ENCODE measurements around the gene ADRA2A. TPM values are rescaled to one million over a fixed set of nuclear protein-coding genes. Genes with fewer than 3 reads are reported as not detected.

The ADRA2A gene
- total RNA-seq, 2 experiments from 2014 or later, result not detected

DNA sequence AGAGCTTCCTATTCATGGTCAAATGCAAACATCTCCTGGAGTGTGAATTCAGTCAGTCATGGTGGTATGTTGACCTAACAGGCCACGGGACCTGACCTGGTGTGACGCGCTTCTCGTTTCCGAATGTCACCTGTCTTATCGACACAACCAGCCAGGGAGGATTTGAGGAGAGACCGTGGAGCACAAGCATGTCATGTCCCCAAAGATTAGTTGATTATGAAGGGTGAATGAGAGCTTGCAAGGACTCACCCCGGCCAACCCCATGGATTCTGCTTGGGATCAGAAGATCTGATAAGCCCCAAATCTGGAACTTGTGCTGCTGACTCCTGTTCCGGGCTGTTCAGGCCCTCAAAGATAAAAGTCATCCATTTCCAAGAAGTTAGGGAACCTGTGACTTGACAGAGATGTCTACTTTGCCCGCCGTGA lies 10.5 kb downstream of the ADRA2A start:
- no peak for DNase-seq
- ChIA-PET CTCF (no interaction called here), POLR2A (no interaction called here)
- Mint-ChIP-seq H3K9me3 (no peaks in the 10 kb centered on the region), H3K27me3 (peaks cover 8% of the 10 kb centered on the region), H3K4me3 (no peak overlapping the region), H3K27ac (no peak overlapping the region), H3K36me3 (ENCODE audit: low read depth) (no peaks in the 10 kb centered on the region), H3K4me1 (no peaks in the 10 kb centered on the region)

DNA sequence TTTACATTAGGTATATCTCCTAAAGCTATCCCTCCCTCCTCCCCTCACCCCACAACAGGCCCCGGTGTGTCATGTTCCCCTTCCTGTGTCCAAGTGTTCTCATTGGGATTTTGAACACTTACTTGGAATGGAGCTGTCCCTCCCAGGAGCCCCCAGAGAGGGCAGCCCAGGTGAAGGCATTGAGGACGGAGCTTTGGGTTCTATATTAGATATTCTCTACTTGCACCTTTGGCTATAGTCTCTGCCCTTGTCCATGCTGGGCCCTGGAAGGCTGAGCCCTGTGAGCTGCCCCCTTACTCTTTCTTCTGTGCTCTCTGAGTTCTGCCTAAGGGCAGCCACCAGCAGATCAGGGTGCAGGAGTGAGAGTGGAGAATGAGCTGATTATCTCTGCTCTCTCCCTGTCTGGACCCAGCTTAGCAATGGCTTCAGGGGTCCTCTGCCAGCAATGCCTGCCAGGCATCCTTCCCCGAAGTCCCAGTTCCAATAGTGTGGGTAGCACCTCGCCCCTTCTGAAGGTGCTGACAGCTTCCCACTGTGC lies 11.2 kb downstream of the ADRA2A start:
- POLR2A ChIA-PET, result no interaction called here

GRCh38 chr10:111089293-111089692 lies 12.5 kb downstream of the ADRA2A start:
- no peaks in the 10 kb centered on the region for H3K36me3 Mint-ChIP-seq (ENCODE audit: low read depth)
- H3K4me3 Mint-ChIP-seq, result no peak overlapping the region
- H3K27me3 Mint-ChIP-seq, result peaks cover 10% of the 10 kb centered on the region
- H3K9me3 Mint-ChIP-seq, result no peaks in the 10 kb centered on the region
- H3K27ac Mint-ChIP-seq, result no peak overlapping the region
- peaks cover 2% of the 10 kb centered on the region for H3K4me1 Mint-ChIP-seq
- CTCF ChIA-PET, result no interaction called here
- POLR2A ChIA-PET, result no interaction called here
- no peak for DNase-seq

More for the DNA sequence above, 11.2 kb downstream of the ADRA2A start:
- H3K4me3 Mint-ChIP-seq, result no peak overlapping the region
- H3K27ac Mint-ChIP-seq, result no peak overlapping the region
- H3K27me3 Mint-ChIP-seq, result peaks cover 8% of the 10 kb centered on the region
- no peaks in the 10 kb centered on the region for H3K4me1 Mint-ChIP-seq
- no peak for DNase-seq
- H3K9me3 Mint-ChIP-seq, result no peaks in the 10 kb centered on the region
- CTCF ChIA-PET, result no interaction called here
- H3K36me3 Mint-ChIP-seq (ENCODE audit: low read depth), result no peaks in the 10 kb centered on the region

- POLR2A ChIA-PET, result no interaction called here
- Mint-ChIP-seq H3K27me3 (peaks cover 10% of the 10 kb centered on the region), H3K36me3 (ENCODE audit: low read depth) (no peaks in the 10 kb centered on the region), H3K27ac (no peak overlapping the region), H3K4me3 (no peak overlapping the region), H3K9me3 (no peaks in the 10 kb centered on the region), H3K4me1 (peaks cover 2% of the 10 kb centered on the region)
- no peak for DNase-seq
- CTCF ChIA-PET, result no interaction called here
Measured at GRCh38 chr10:111091833-111092232, 15.0 kb downstream of the ADRA2A start.

DNA sequence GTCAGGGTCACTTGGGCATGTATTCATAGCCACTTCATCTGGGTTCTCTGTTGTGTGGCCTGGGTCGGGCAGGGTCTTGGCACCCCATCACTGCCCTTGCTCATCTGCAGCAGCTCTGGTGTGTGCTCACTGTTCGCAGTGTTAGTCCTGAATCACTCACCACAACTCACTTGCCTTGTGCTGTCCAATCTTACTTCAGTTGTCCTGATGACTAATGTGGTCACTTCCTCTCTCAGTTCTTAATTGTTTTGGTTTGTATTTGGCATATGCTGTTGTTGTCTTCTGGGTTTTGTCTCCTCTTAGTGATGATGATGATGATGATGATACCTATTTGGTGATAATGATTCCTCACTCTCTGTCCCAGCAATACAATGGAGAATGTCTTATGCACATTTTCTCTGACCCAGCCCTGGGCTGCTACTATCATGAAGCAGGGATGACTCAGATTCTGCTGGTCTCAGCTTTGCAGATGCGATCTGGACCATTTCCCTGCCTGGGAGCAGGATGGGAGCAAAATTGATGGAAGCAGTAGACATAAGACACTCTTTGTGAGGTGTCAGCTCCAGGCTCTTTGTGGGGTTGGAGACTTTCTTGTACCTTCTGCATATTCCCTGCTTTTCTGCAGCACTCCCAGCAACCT lies 17.0 kb downstream of the ADRA2A start:
- Mint-ChIP-seq H3K36me3 (ENCODE audit: low read depth) (no peaks in the 10 kb centered on the region), H3K27ac (no peak overlapping the region), H3K27me3 (peaks cover 10% of the 10 kb centered on the region), H3K4me1 (peaks cover 2% of the 10 kb centered on the region), H3K4me3 (no peak overlapping the region), H3K9me3 (no peaks in the 10 kb centered on the region)
- DNase-seq, result no peak
- POLR2A ChIA-PET, result no interaction called here
- CTCF ChIA-PET, result no interaction called here

GRCh38 chr10:111098679-111099437 lies 22.0 kb downstream of the ADRA2A start:
- ChIA-PET POLR2A (no interaction called here), CTCF (no interaction called here)
- Mint-ChIP-seq H3K36me3 (ENCODE audit: low read depth) (no peaks in the 10 kb centered on the region), H3K4me1 (peaks cover under 1% of the 10 kb centered on the region), H3K9me3 (no peaks in the 10 kb centered on the region), H3K27ac (no peak overlapping the region), H3K4me3 (no peak overlapping the region), H3K27me3 (peaks cover 9% of the 10 kb centered on the region)
- no peak for DNase-seq

- H3K4me3 Mint-ChIP-seq, result no peak overlapping the region
- no peak for DNase-seq
- H3K36me3 Mint-ChIP-seq (ENCODE audit: low read depth), result no peaks in the 10 kb centered on the region
- H3K4me1 Mint-ChIP-seq, result no peaks in the 10 kb centered on the region
- H3K27ac Mint-ChIP-seq, result no peak overlapping the region
- no peaks in the 10 kb centered on the region for H3K9me3 Mint-ChIP-seq
- ChIA-PET POLR2A (no interaction called here), CTCF (no interaction called here)
- H3K27me3 Mint-ChIP-seq, result peaks cover 9% of the 10 kb centered on the region
Measured at GRCh38 chr10:111100198-111100597, 23.4 kb downstream of the ADRA2A start.

GRCh38 chr10:111101796-111102195 lies 25.0 kb downstream of the ADRA2A start:
- no peaks in the 10 kb centered on the region for H3K36me3 Mint-ChIP-seq (ENCODE audit: low read depth)
- CTCF ChIA-PET, result no interaction called here
- no peak for DNase-seq
- POLR2A ChIA-PET, result no interaction called here
- peaks cover 9% of the 10 kb centered on the region for H3K27me3 Mint-ChIP-seq
- H3K9me3 Mint-ChIP-seq, result no peaks in the 10 kb centered on the region
- no peak overlapping the region for H3K27ac Mint-ChIP-seq
- H3K4me3 Mint-ChIP-seq, result no peak overlapping the region
- no peaks in the 10 kb centered on the region for H3K4me1 Mint-ChIP-seq

GRCh38 chr10:111102359-111102837 lies 25.6 kb downstream of the ADRA2A start:
- POLR2A ChIA-PET, result no interaction called here
- CTCF ChIA-PET, result no interaction called here
- Mint-ChIP-seq H3K9me3 (no peaks in the 10 kb centered on the region), H3K27me3 (peaks cover 9% of the 10 kb centered on the region), H3K4me1 (no peaks in the 10 kb centered on the region), H3K36me3 (ENCODE audit: low read depth) (no peaks in the 10 kb centered on the region), H3K4me3 (no peak overlapping the region), H3K27ac (no peak overlapping the region)
- DNase-seq, result no peak

DNA sequence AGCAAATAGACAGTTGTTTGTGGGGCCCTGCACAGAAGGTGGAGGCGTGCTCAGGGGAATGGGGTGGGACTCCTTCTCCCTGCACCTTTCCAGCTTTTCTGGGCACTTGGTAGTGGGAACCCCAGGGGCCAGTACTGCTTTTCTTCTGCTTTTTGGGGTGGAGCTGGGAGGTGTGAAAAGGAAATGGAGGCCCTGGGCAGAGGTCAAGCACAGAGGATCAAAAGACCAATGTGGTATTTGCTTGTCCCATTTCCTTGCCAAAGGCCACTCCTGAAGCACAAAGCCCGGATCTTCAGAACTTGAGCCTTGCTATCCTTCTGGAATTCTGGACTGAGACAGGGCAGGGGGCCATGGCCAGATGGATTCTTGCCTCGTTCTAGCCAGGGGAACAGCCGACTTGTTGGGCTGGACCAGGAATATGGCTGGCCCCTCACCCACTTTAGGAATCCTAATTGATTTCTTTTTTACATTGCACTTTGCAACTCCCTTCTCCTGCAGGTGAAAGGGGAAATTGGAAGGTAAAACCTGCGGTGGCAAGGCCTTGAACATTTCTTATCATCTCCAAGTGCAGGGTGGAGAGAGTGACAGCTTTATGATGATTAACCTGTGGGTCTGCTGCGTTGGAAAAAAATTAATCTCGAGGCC lies 26.5 kb downstream of the ADRA2A start:
- peaks cover 9% of the 10 kb centered on the region for H3K27me3 Mint-ChIP-seq
- no peaks in the 10 kb centered on the region for H3K4me1 Mint-ChIP-seq
- ChIA-PET CTCF (no interaction called here), POLR2A (no interaction called here)
- DNase-seq, result no peak
- no peak overlapping the region for H3K4me3 Mint-ChIP-seq
- no peaks in the 10 kb centered on the region for H3K36me3 Mint-ChIP-seq (ENCODE audit: low read depth)
- H3K27ac Mint-ChIP-seq, result no peak overlapping the region
- no peaks in the 10 kb centered on the region for H3K9me3 Mint-ChIP-seq

DNA sequence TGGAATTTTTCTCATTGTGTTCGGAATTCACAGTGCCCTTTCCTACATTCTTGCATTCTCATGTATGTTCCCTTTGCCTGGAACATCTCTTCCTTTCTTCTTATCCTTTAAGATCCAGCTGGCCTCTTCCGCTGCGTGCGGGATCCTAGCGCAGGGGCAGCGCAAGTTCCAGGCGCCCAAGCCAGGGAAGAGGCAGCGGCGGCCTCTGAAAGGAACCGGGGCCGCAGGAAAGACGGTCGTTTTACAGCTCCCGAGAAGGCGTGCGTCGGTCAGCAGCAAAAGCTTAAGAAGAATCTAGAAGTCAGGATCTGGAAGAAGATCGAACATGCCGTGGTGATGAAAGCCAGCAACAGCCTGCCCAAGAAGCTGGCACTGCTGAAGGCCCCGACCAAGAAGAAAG lies 28.0 kb downstream of the ADRA2A start:
- ChIA-PET CTCF (no interaction called here), POLR2A (no interaction called here)
- H3K9me3 Mint-ChIP-seq, result no peaks in the 10 kb centered on the region
- no peaks in the 10 kb centered on the region for H3K4me1 Mint-ChIP-seq
- no peak for DNase-seq
- H3K27ac Mint-ChIP-seq, result no peak overlapping the region
- no peaks in the 10 kb centered on the region for H3K36me3 Mint-ChIP-seq (ENCODE audit: low read depth)
- peaks cover 9% of the 10 kb centered on the region for H3K27me3 Mint-ChIP-seq
- no peak overlapping the region for H3K4me3 Mint-ChIP-seq

- H3K9me3 Mint-ChIP-seq, result no peaks in the 10 kb centered on the region
- ChIA-PET CTCF (interaction anchor here (0.6 kb wide), 1 partner anchor 29 kb away, joined by 3 read pairs; the partner anchor contains the start of gene ADRA2A), POLR2A (no interaction called here)
- H3K27me3 Mint-ChIP-seq, result peaks cover 5% of the 10 kb centered on the region
- H3K27ac Mint-ChIP-seq, result no peak overlapping the region
- no peak for DNase-seq
- H3K36me3 Mint-ChIP-seq (ENCODE audit: low read depth), result no peaks in the 10 kb centered on the region
- no peaks in the 10 kb centered on the region for H3K4me1 Mint-ChIP-seq
- H3K4me3 Mint-ChIP-seq, result no peak overlapping the region
Measured at GRCh38 chr10:111106081-111106480, 29.3 kb downstream of the ADRA2A start.

- Mint-ChIP-seq H3K4me1 (no peaks in the 10 kb centered on the region), H3K9me3 (no peaks in the 10 kb centered on the region), H3K36me3 (ENCODE audit: low read depth) (no peaks in the 10 kb centered on the region), H3K4me3 (no peak overlapping the region), H3K27me3 (peaks cover 5% of the 10 kb centered on the region), H3K27ac (no peak overlapping the region)
- no peak for DNase-seq
- ChIA-PET POLR2A (no interaction called here), CTCF (no interaction called here)
Measured at GRCh38 chr10:111107023-111107422, 30.2 kb downstream of the ADRA2A start.
